GM12873 (cell line): ENCODE results near the gene TTC1.

ENCODE experiments used
- CTCF ChIP-seq: IDR thresholded peaks from 2 replicates; pipeline ENCODE4 v1.5.1; 2012; ENCODE audit warnings: low read depth, mild to moderate bottlenecking, moderate library complexity, low read length, control low read depth; ENCODE audit not compliant: insufficient read depth; ENCODE audit errors: missing control alignments

Gene TTC1

GRCh38 chr5:160079753-160080152 is 70.8 kb downstream of the TTC1 start:
- no peak for TF ChIP-seq CTCF

- no peak for TF ChIP-seq CTCF
Observed at GRCh38 chr5:160081495-160081894, 72.6 kb downstream of the TTC1 start.

- no peak for TF ChIP-seq CTCF
Observed at GRCh38 chr5:160082614-160083500, 73.9 kb downstream of the TTC1 start.

GRCh38 chr5:160083501-160083900 is 74.6 kb downstream of the TTC1 start:
- no peak for TF ChIP-seq CTCF

GRCh38 chr5:160084144-160084543 is 75.2 kb downstream of the TTC1 start:
- no peak for TF ChIP-seq CTCF

GRCh38 chr5:160087199-160087598 is 78.3 kb downstream of the TTC1 start:
- no peak for TF ChIP-seq CTCF

- TF ChIP-seq CTCF: no peak
Observed at GRCh38 chr5:160088805-160089204, 79.9 kb downstream of the TTC1 start.
